Type B pancreatic cell (in vitro differentiated cells): ENCODE measurements around the gene GATA3. TPM values are rescaled to one million over a fixed set of nuclear protein-coding genes. Genes with fewer than 3 reads are reported as not detected.

ENCODE experiments used
- DNase-seq: peaks from one replicate; pipeline ENCODE4 v3.0.0; 2021; ENCODE audit warnings: mixed read lengths; ENCODE audit not compliant: unreplicated experiment; ENCODE audit errors: extremely low spot score
- H3K27ac Mint-ChIP-seq: 2 replicates; pipeline ENCODE4 v1.8.0; 2021; ENCODE audit warnings: mild to moderate bottlenecking, mixed read lengths
- H3K27me3 Mint-ChIP-seq: 2 replicates; pipeline ENCODE4 v1.8.0; 2021; ENCODE audit warnings: mixed read lengths
- H3K36me3 Mint-ChIP-seq: 2 replicates; pipeline ENCODE4 v1.8.0; 2021; ENCODE audit warnings: mixed read lengths
- H3K4me1 Mint-ChIP-seq: one replicate; pipeline ENCODE4 v1.8.0; 2021; ENCODE audit warnings: mixed read lengths; ENCODE audit not compliant: unreplicated experiment
- H3K4me3 Mint-ChIP-seq: 2 replicates; pipeline ENCODE4 v1.8.0; 2021; ENCODE audit warnings: mild to moderate bottlenecking, mixed read lengths
- H3K9me3 Mint-ChIP-seq: 2 replicates; pipeline ENCODE4 v1.8.0; 2021; ENCODE audit warnings: mixed read lengths
- total RNA-seq: library from RNA; stranded (reverse); gene quantifications from 2 replicates; pipeline ENCODE4 v1.2.1, GENCODE V29; 2021; ENCODE audit warnings: low replicate concordance
- TF ChIP-seq, protein P1 (sequence below): fragments of 200-600 bp; sonication (generic); conservative IDR thresholded peaks from 2 replicates; pipeline ENCODE4 v1.5.0; 2021; ENCODE audit warnings: antibody characterized with exemption, mild to moderate bottlenecking

Gene GATA3
- total RNA-seq, 1 donor from 2014 or later: 18.5 TPM

DNA sequence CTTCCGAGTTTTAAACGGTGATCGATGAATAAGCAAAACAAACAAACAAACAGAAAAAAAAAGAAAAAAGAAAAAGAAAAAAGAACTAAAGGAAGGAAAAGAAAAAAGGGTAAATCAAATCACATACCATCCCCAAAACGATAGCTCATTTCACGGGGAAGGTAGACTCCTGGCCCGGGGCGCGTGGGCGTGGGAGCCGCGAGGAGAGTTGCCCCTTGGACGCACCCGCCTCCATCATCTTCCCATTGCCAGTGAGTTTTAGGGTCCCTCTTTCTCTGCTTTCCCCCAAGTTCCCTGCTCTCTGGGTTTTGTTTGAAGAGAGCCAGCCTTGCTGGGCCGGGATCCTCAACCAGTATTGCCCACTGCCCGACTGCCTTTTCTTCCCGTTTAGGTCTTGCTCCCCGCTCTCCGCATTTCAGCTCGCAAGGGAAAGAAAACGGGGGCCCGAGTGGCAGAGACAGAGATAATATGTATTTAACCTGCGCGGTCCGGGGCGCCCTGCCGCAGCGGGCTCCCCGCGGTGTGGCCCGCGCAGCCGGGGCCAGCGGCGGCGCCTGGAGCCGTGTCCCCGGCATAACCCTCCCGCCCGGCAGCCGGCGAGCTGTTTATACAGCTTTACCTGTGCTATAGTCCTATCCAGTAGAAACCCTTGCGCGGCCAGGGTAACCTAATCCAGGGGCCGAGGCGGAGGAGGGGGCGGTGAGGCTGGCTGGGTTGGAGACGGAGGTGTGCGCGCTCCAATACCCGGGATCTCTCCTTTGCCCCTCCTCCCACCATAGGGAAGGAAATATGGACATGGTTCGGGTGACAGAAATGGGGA lies 5.2 kb upstream of the GATA3 start:
- no peak for DNase-seq
- Mint-ChIP-seq H3K27ac (no peak overlapping the region), H3K4me3 (peak overlapping the region; percentile 84), H3K9me3 (no peaks in the 10 kb centered on the region), H3K4me1 (peaks cover 34% of the 10 kb centered on the region), H3K27me3 (peaks cover 73% of the 10 kb centered on the region), H3K36me3 (peaks cover under 1% of the 10 kb centered on the region)
- TF ChIP-seq, protein P1, sequence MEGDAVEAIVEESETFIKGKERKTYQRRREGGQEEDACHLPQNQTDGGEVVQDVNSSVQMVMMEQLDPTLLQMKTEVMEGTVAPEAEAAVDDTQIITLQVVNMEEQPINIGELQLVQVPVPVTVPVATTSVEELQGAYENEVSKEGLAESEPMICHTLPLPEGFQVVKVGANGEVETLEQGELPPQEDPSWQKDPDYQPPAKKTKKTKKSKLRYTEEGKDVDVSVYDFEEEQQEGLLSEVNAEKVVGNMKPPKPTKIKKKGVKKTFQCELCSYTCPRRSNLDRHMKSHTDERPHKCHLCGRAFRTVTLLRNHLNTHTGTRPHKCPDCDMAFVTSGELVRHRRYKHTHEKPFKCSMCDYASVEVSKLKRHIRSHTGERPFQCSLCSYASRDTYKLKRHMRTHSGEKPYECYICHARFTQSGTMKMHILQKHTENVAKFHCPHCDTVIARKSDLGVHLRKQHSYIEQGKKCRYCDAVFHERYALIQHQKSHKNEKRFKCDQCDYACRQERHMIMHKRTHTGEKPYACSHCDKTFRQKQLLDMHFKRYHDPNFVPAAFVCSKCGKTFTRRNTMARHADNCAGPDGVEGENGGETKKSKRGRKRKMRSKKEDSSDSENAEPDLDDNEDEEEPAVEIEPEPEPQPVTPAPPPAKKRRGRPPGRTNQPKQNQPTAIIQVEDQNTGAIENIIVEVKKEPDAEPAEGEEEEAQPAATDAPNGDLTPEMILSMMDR: no peak

DNA sequence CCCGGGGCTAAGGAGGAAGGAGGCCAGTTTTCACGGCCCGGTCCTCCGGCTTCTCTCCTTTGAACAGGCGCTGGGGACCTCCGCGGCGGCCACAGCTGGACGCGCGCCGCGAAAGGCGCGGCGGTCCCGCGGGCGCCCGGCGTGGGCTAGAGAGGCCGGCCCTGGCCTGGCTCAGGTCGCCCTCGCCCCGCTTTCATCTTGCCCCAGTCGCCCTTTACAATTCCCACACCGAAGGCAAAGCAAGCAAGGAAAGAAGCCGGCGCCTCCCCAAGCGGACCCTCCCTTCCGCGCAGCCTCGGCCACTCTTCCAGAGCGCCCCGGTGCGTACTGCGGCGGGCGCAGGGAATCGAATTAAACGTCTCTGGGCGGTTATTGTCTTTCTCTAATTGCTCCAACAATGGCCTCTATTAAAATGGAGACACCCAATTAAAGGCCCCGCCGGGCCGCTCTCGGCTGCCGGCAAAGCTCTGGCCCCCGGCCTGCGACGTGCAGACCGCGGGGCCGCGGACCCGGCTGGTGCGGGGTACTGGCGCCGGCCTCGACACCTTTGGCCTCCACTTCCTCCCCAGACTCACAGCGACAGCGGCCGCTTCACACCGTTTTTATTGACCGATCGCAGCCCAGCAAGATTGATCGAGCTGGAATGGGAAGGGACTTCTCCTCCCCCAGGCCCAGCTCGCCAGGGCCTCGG lies 4.5 kb upstream of the GATA3 start:
- H3K27me3 Mint-ChIP-seq: peaks cover 71% of the 10 kb centered on the region
- peaks cover 4% of the 10 kb centered on the region for H3K36me3 Mint-ChIP-seq
- H3K9me3 Mint-ChIP-seq: no peaks in the 10 kb centered on the region
- H3K4me3 Mint-ChIP-seq: peak overlapping the region; percentile 87
- H3K27ac Mint-ChIP-seq: peak overlapping the region; percentile 56
- no peak for DNase-seq
- TF ChIP-seq, protein P1: no peak
- H3K4me1 Mint-ChIP-seq: peaks cover 29% of the 10 kb centered on the region

DNA sequence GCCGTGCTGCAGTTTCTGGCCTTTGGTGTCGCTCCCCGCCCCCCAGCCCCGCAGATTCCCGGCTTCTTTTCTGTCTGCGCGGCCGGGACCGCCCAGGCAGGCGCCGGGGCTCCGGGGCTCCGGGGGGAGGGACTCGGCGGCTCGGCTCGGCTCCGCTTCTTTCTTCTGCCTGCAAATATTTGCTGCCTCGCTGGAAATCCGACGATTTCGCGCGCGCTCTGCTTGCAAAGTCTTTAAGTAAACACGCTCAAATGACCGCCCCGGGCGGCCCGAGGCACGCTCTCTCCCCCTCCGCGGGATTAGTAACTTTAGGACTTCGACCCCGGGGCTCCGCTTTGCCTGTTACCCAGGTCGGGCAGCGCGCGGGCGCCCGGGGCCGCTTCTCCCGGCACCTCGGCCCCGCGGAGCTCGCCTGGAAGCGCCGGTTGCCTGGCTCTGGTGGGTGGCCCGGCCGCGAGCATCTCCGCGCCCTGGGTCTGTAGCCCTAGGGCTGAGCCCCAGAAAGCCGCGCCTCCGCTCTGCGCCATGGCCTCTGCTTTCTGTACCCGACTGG lies 3.9 kb upstream of the GATA3 start:
- H3K4me1 Mint-ChIP-seq: peaks cover 23% of the 10 kb centered on the region
- no peaks in the 10 kb centered on the region for H3K9me3 Mint-ChIP-seq
- DNase-seq: peak; percentile 78
- H3K4me3 Mint-ChIP-seq: peak overlapping the region; percentile 87
- H3K27ac Mint-ChIP-seq: peak overlapping the region; percentile 56
- peaks cover 68% of the 10 kb centered on the region for H3K27me3 Mint-ChIP-seq
- TF ChIP-seq, protein P1: no peak
- peaks cover 4% of the 10 kb centered on the region for H3K36me3 Mint-ChIP-seq

DNA sequence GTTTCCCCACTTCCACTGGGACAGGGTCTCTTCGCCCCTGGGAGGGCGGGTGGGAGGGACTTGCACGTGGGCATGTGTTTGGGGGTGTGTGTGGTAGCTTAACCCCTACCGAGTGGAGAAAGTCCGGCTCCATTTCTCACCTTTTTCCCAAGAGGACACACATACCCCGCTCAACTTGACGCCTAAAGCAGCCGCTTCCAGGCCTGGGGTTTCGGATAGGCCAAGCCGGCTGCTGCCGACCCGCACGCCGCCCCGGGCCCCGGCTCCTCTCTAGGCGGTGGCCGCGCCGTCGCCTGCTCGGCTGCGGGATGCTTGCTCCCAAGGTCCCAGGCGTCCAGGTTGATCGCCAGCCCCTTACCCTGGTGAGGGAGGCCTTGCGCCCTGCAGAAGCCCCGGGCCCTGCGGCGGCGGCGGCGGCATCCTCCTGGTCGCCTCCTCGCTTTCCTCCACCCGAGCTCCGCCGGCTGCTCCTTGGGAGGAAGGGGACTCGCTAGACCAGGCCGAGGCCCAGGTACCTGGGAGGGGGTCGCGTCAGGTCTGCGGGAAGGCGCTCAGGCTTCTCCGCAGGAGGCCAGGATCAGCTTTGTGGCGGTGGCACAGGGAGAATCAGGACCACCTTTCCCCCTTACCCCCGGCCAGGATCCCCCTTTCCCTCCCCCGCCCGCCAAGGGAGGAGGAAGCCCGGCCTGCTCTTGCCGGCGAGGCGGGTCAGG lies 3.2 kb upstream of the GATA3 start:
- Mint-ChIP-seq H3K4me3 (peak overlapping the region; percentile 87), H3K27ac (no peak overlapping the region), H3K27me3 (peaks cover 62% of the 10 kb centered on the region), H3K36me3 (peaks cover 4% of the 10 kb centered on the region), H3K9me3 (no peaks in the 10 kb centered on the region), H3K4me1 (peaks cover 17% of the 10 kb centered on the region)
- peak; percentile 72 for DNase-seq
- TF ChIP-seq, protein P1: no peak

DNA sequence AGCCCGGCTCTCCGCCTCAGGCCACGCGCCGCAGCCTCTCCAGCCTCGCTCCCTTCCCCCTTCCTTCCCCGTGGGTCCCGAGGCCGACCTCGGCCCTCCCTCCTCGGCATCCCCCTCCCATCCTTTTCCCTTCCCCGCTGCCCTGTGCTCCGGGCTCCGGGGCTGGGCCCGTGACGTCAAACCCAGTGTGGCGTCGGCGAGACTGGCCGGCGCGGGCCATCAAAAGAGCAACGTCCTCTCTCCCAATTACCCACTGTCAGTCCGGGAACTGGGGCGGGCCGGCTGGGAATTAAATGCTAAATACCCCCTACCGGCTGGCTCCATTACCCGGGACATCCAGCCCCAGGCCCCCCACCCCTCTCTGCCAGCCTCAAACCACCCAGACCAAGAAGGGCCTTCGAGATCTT lies 2.6 kb upstream of the GATA3 start:
- H3K27ac Mint-ChIP-seq: peak overlapping the region; percentile 97
- H3K4me1 Mint-ChIP-seq: peaks cover 18% of the 10 kb centered on the region
- peaks cover 62% of the 10 kb centered on the region for H3K27me3 Mint-ChIP-seq
- H3K4me3 Mint-ChIP-seq: peak overlapping the region; percentile 97
- H3K9me3 Mint-ChIP-seq: no peaks in the 10 kb centered on the region
- TF ChIP-seq, protein P1: no peak
- DNase-seq: peak; percentile 82
- peaks cover 9% of the 10 kb centered on the region for H3K36me3 Mint-ChIP-seq
